ENCODE measurements around the gene HOXD1.

Gene HOXD1

GRCh38 chr2:176187899-176188773, at the start of gene HOXD1:
HOXD1 (plus strand) TSS chr2:176188668; CDS start chr2:176188802, 134 bp downstream.
- intact Hi-C loops (cut with DNase I; ENCODE audit: low total_unique reads): no loop called here
- Histone ChIP-seq H3K36me3 (no peaks in the 10 kb centered on the region), H3K4me3 (peak within 1 kb of the TSS; percentile 50 to 66), H3K27me3 (peaks cover 0 to 55% of the 10 kb centered on the region in 2 donors), H3K9me3 (no peaks in the 10 kb centered on the region), H3K27ac (no peak within 1 kb of the TSS), H3K4me1 (peaks cover 4 to 32% (median 22%) of the 10 kb centered on the region in 4 donors)
- TF ChIP-seq, protein P1, sequence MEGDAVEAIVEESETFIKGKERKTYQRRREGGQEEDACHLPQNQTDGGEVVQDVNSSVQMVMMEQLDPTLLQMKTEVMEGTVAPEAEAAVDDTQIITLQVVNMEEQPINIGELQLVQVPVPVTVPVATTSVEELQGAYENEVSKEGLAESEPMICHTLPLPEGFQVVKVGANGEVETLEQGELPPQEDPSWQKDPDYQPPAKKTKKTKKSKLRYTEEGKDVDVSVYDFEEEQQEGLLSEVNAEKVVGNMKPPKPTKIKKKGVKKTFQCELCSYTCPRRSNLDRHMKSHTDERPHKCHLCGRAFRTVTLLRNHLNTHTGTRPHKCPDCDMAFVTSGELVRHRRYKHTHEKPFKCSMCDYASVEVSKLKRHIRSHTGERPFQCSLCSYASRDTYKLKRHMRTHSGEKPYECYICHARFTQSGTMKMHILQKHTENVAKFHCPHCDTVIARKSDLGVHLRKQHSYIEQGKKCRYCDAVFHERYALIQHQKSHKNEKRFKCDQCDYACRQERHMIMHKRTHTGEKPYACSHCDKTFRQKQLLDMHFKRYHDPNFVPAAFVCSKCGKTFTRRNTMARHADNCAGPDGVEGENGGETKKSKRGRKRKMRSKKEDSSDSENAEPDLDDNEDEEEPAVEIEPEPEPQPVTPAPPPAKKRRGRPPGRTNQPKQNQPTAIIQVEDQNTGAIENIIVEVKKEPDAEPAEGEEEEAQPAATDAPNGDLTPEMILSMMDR (IDR thresholded peaks at IDR 0.05): no peak
- no peak for DNase-seq

GRCh38 chr2:176138923-176139660, 49.4 kb upstream of the HOXD1 start:
- Histone ChIP-seq H3K4me3 (peak overlapping the region; percentile 48 to 57), H3K27ac (peak overlapping the region; percentile 57 to 60), H3K4me1 (peaks cover 0 to 39% (median 22%) of the 10 kb centered on the region in 4 donors), H3K36me3 (no peaks in the 10 kb centered on the region), H3K27me3 (peaks cover 0 to 16% of the 10 kb centered on the region in 2 donors), H3K9me3 (no peaks in the 10 kb centered on the region)
- peak in 1 of 2 donors; percentile 32 for DNase-seq
- TF ChIP-seq, protein P1 (IDR thresholded peaks at IDR 0.05): no peak
- intact Hi-C loops (cut with DNase I; ENCODE audit: low total_unique reads): no loop called here

DNA sequence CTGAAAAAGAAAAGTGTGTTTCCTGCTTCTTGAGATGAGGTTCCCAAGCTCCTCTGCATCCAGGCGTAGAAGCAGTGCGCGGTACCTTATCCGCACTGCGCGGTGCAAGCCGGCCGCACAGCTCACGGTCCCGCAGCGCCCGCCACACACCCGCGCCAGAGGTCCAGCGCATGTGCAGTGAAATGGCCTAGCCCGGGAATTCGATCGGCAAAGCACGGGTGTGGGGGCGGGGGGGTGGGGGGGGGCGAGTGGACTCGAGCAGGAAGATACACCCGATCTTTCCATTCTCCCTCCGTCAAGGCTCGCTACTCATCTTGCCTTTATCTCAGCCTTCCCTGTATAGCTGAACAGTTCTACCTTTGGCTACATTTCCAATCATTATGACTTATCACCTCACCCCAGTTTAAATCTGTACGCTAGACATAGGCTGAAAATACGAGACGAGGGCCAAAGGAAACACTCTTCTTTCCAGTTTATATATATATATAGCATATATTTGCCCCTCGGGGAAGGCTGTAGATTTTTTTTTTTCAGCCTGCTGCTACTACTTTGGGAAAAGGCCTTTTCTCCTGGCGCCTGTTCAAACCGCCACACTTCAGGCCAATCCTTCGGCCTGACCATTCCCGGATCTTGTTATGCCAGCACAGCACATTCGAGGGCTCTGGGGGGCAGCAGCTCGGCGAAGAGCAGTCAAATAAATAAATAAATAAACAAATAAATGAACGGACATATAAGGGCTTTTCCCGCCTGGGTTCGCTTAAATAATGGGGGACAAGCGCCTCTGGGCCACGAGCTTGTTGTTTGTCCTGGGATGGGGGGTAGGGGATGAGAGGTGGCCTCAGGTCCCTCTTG, 48.6 kb upstream of the HOXD1 start:
- H3K27ac ChIP-seq: peak overlapping the region; percentile 57 to 60
- H3K9me3 ChIP-seq: no peaks in the 10 kb centered on the region
- no peak for DNase-seq
- intact Hi-C loops (cut with DNase I; ENCODE audit: low total_unique reads): loop anchor here (2.0 to 5.0 kb wide), 3 partner anchors 315 to 497 kb away; no protein-coding TSS in a partner anchor
- H3K27me3 ChIP-seq: peaks cover 0 to 16% of the 10 kb centered on the region in 2 donors
- TF ChIP-seq, protein P1 (IDR thresholded peaks at IDR 0.05): no peak
- peaks cover 0 to 39% (median 22%) of the 10 kb centered on the region in 4 donors for H3K4me1 ChIP-seq
- no peaks in the 10 kb centered on the region for H3K36me3 ChIP-seq
- H3K4me3 ChIP-seq: peak overlapping the region; percentile 48 to 57

- Histone ChIP-seq H3K4me1 (peaks cover 0 to 34% (median 19%) of the 10 kb centered on the region in 4 donors), H3K27ac (peak overlapping the region; percentile 57 to 60), H3K27me3 (peaks cover 0 to 19% of the 10 kb centered on the region in 2 donors), H3K4me3 (peak overlapping the region; percentile 48 to 57), H3K9me3 (no peaks in the 10 kb centered on the region), H3K36me3 (no peaks in the 10 kb centered on the region)
- peak; percentile 51 to 85 for DNase-seq
- TF ChIP-seq, protein P1 (IDR thresholded peaks at IDR 0.05): peak; percentile 94 to 95
- intact Hi-C loops (cut with DNase I; ENCODE audit: low total_unique reads): loop anchor here (2.0 to 5.0 kb wide), 3 partner anchors 314 to 497 kb away; no protein-coding TSS in a partner anchor
Observed at GRCh38 chr2:176140513-176141317, 47.8 kb upstream of the HOXD1 start.
